Coronary artery (tissue), 2 donors: ENCODE measurements around the gene OLIG2.

Experiments
- DNase-seq: peaks from one replicate; pipeline ENCODE4 v3.0.0-alpha.2; 2017; ENCODE audit warnings: low spot score
- H3K27ac ChIP-seq, 2 donors: fragments of 200-600 bp; sonication (generic); one replicate each; pipeline ENCODE4 v1.5.1; 2016 to 2019
- H3K4me3 ChIP-seq: fragments of 200-600 bp; sonication (generic); 2 replicates; pipeline ENCODE4 v1.5.1; 2016; ENCODE audit warnings: mild to moderate bottlenecking, moderate library complexity
- TF ChIP-seq, protein P1 (sequence below): fragments of 200-600 bp; sonication (generic); IDR thresholded peaks from one replicate; pipeline ENCODE4 v1.5.1; 2019; ENCODE audit warnings: antibody characterized with exemption

Gene OLIG2

DNA sequence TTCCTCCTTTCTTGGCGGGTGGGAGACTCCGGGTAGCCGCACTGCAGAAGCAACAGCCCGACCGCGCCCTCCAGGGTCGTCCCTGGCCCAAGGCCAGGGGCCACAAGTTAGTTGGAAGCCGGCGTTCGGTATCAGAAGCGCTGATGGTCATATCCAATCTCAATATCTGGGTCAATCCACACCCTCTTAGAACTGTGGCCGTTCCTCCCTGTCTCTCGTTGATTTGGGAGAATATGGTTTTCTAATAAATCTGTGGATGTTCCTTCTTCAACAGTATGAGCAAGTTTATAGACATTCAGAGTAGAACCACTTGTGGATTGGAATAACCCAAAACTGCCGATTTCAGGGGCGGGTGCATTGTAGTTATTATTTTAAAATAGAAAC is 2.5 kb downstream of the OLIG2 start:
- TF ChIP-seq, protein P1, sequence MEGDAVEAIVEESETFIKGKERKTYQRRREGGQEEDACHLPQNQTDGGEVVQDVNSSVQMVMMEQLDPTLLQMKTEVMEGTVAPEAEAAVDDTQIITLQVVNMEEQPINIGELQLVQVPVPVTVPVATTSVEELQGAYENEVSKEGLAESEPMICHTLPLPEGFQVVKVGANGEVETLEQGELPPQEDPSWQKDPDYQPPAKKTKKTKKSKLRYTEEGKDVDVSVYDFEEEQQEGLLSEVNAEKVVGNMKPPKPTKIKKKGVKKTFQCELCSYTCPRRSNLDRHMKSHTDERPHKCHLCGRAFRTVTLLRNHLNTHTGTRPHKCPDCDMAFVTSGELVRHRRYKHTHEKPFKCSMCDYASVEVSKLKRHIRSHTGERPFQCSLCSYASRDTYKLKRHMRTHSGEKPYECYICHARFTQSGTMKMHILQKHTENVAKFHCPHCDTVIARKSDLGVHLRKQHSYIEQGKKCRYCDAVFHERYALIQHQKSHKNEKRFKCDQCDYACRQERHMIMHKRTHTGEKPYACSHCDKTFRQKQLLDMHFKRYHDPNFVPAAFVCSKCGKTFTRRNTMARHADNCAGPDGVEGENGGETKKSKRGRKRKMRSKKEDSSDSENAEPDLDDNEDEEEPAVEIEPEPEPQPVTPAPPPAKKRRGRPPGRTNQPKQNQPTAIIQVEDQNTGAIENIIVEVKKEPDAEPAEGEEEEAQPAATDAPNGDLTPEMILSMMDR = no peak
- no peak for DNase-seq
- no peak overlapping the region for H3K4me3 ChIP-seq
- no peak overlapping the region for H3K27ac ChIP-seq

DNA sequence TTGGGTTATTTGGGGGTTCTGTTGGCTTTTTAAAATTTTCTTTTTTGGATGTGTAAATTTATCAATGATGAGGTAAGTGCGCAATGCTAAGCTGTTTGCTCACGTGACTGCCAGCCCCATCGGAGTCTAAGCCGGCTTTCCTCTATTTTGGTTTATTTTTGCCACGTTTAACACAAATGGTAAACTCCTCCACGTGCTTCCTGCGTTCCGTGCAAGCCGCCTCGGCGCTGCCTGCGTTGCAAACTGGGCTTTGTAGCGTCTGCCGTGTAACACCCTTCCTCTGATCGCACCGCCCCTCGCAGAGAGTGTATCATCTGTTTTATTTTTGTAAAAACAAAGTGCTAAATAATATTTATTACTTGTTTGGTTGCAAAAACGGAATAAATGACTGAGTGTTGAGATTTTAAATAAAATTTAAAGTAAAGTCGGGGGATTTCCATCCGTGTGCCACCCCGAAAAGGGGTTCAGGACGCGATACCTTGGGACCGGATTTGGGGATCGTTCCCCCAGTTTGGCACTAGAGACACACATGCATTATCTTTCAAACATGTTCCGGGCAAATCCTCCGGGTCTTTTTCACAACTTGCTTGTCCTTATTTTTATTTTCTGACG is 3.1 kb downstream of the OLIG2 start:
- Histone ChIP-seq H3K27ac (no peak overlapping the region), H3K4me3 (peak overlapping the region; percentile 47)
- DNase-seq = no peak
- TF ChIP-seq, protein P1 = no peak

DNA sequence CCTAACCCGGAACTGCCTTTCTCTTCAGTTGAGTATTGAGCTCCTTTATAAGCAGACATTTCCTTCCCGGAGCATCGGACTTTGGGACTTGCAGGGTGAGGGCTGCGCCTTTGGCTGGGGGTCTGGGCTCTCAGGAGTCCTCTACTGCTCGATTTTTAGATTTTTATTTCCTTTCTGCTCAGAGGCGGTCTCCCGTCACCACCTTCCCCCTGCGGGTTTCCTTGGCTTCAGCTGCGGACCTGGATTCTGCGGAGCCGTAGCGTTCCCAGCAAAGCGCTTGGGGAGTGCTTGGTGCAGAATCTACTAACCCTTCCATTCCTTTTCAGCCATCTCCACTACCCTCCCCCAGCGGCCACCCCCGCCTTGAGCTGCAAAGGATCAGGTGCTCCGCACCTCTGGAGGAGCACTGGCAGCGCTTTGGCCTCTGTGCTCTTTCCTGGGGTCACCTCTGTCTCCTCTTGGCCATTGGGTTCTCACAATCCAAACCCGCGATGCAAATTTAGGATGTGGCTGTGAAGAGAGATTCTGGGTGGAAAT is 3.7 kb downstream of the OLIG2 start:
- DNase-seq = no peak
- Histone ChIP-seq H3K4me3 (peak overlapping the region; percentile 47), H3K27ac (no peak overlapping the region)

DNA sequence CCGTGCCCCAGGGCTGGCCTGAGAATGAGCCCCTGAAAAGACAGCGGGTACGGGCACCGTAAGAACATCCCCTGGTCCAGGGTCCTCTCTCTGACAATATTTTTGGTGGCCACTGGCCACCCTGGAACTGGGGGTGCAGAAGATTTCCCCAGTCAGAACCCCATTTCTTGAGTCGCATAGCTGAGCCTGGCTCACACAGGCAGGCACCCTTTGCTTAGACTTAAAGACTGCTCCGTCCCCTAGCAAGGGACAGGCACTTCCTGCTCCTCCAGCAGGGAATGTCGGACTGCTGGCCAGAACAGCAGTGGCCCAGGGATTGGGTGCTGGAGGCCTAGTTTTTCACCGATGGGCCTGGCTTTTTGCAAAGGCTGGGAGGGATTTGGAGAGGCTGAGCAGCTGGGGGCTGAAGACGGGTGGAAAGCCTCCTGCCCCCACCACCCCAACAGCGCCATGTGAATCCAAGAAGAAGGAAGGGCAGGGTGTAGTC is 4.3 kb downstream of the OLIG2 start:
- TF ChIP-seq, protein P1 = no peak
- no peak for DNase-seq

More for the DNA sequence above, 3.7 kb downstream of the OLIG2 start:
- TF ChIP-seq, protein P1 = no peak

DNA sequence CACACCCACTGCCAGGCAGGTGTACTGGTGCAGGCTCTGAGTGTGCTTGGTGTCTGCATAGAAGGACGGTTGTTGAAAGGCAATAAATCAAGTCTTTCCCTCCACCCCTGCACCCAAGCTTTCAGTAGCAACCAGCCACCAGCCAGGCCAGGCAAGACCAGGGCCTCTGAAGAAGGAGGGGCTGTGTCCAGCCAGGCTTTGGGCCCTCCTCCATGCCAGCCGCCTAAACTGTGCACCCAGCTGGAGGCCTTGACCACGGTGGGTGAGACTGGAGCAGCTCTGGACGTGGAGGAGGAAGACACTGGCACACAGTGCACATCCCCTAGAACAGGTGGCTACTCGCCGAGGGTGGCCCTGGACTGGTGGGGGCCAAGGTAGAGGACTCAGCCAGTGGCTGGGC is 4.9 kb downstream of the OLIG2 start:
- Histone ChIP-seq H3K4me3 (no peak overlapping the region), H3K27ac (no peak overlapping the region)
- TF ChIP-seq, protein P1 = no peak
- no peak for DNase-seq

More for the DNA sequence above, 4.3 kb downstream of the OLIG2 start:
- H3K4me3 ChIP-seq = no peak overlapping the region
- no peak overlapping the region for H3K27ac ChIP-seq

DNA sequence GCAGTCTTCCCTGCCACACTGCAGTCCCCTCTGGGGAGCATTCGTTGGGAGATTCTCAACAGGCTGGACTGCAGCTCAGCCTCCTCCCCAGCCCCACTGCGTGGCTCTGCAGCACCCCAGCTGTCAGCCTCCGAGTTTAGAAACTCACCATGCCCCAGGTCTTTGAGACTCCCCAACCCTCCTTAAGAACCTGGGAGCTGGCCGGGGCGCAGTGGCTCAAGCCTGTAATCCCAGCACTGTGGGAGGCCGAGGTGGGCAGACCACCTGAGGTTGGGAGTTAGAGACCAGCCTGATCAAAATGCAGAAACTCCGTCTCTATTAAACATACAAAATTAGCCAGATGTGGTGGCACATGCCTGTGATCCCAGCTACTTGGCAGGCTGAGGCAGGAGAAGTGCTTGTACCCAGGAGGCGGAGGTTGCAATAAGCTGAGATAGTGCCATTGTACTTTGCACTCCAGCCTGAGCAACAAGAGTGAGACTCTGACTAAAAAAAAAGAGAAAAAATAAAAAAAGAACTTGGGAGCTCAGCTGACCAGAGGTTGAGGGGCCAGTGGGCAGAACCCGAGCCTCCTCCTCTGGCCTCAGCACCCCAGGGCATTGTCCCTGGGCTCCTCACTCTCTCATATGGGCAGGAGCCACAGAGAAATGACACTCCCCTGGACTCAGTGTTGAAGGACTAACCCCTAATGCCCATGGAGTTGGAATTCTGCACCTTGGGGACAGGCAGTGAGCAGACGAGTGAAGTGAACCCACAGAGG is 5.6 kb downstream of the OLIG2 start:
- TF ChIP-seq, protein P1 = no peak
- H3K4me3 ChIP-seq = no peak overlapping the region
- DNase-seq = no peak
- no peak overlapping the region for H3K27ac ChIP-seq
